B cell (primary cell): ENCODE results near the gene NUMB. TPM values are rescaled to one million over a fixed set of nuclear protein-coding genes. Genes with fewer than 3 reads are reported as not detected.

ENCODE experiments used
- ATAC-seq: fragments of 200-7000 bp; cut with Tn5 transposase; one replicate; pipeline ENCODE4 v1.10.0; 2021; ENCODE audit warnings: low read depth, mild to moderate bottlenecking, moderate number of reproducible peaks, moderate library complexity
- CTCF ChIA-PET: fragments of 350-600 bp; sonication (Branson Sonifier 250); formaldehyde crosslinking; loops from one replicate; lab custom pipeline; 2021; ENCODE audit warnings: antibody characterized with exemption, inconsistent platforms; lab: Charles Lee
- POLR2A ChIA-PET: fragments of 350-600 bp; sonication (Branson Sonifier 250); formaldehyde crosslinking; loops from one replicate; lab custom pipeline; 2021; ENCODE audit warnings: antibody characterized with exemption; lab: Charles Lee
- DNase-seq: peaks from one replicate; pipeline ENCODE4 v3.0.0; 2013
- H2AFZ ChIP-seq: 2 replicates; pipeline ENCODE4 v1.6.1; 2012; ENCODE audit warnings: mild to moderate bottlenecking, low read depth, low read length; ENCODE audit not compliant: insufficient read depth, poor library complexity, severe bottlenecking
- H3K27ac ChIP-seq, 2 donors: 1 replicate in 1 of 2; 2 replicates in 1 of 2; pipeline ENCODE4 v1.5.1; 2012 to 2013; ENCODE audit warnings: low read length in 2 of 2, mild to moderate bottlenecking in 2 of 2, moderate library complexity in 1 of 2
- H3K27me3 ChIP-seq, 4 experiments: fragments of 200-600 bp in 1 of 4; sonication (generic) in 1 of 4; replicated peaks in 1 of 4; 1 replicate in 2 of 4; 2 replicates in 2 of 4; pipeline versions ENCODE4 v1.6.1 to v1.7.0; 2013 to 2016; ENCODE audit warnings: low read length in 3 of 4, mild to moderate bottlenecking in 2 of 4, mixed read lengths in 1 of 4, moderate library complexity in 1 of 4; ENCODE audit not compliant: insufficient read depth in 4 of 4, control insufficient read depth in 3 of 4; ENCODE audit errors: control extremely low read depth in 1 of 4
- H3K36me3 ChIP-seq, 2 experiments: replicated peaks in 1 of 2; 1 replicate in 1 of 2; 2 replicates in 1 of 2; pipeline versions ENCODE4 v1.6.1 to v1.7.1; 2013; ENCODE audit warnings: low read length in 1 of 2; ENCODE audit not compliant: insufficient read depth in 2 of 2, control insufficient read depth in 1 of 2; ENCODE audit errors: control extremely low read depth in 1 of 2, extremely low read depth in 1 of 2
- H3K4me1 ChIP-seq, 2 donors: fragments of 200-600 bp in 1 of 2; sonication (generic) in 1 of 2; 1 replicate in 1 of 2; 2 replicates in 1 of 2; pipeline versions ENCODE4 v1.5.1 to v1.6.1; 2013 to 2017; ENCODE audit warnings: low read length in 2 of 2; ENCODE audit not compliant: control insufficient read depth in 2 of 2, insufficient read depth in 2 of 2
- H3K4me2 ChIP-seq: replicated peaks from 2 replicates; pipeline ENCODE3; 2012; ENCODE audit warnings: mild to moderate bottlenecking, low read depth, low read length; ENCODE audit not compliant: poor library complexity, severe bottlenecking
- H3K4me3 ChIP-seq, 5 experiments: fragments of 200-600 bp in 1 of 5; sonication (generic) in 1 of 5; 1 replicate in 3 of 5; 2 replicates in 2 of 5; pipeline versions ENCODE4 v1.5.1 to v1.7.0; 2011 to 2016; ENCODE audit warnings: low read length in 4 of 5, mild to moderate bottlenecking in 4 of 5, low read depth in 2 of 5, control low read depth in 1 of 5, moderate library complexity in 1 of 5; ENCODE audit not compliant: insufficient read depth in 1 of 5; ENCODE audit errors: control extremely low read depth in 1 of 5, extremely low read depth in 1 of 5
- H3K79me2 ChIP-seq: fragments of 200-600 bp; sonication (generic); one replicate; pipeline ENCODE4 v1.6.0; 2016; ENCODE audit warnings: low read length; ENCODE audit not compliant: control insufficient read depth, insufficient read depth
- H3K9ac ChIP-seq: fragments of 200-600 bp; sonication (generic); 2 replicates; pipeline ENCODE4 v1.6.1; 2017; ENCODE audit warnings: mild to moderate bottlenecking, low read length, moderate library complexity
- H3K9me3 ChIP-seq, 3 donors: one replicate each; pipeline versions ENCODE4 v1.6.1 to v1.7.1; 2013; ENCODE audit warnings: low read length in 2 of 3; ENCODE audit not compliant: control insufficient read depth in 2 of 3, insufficient read depth in 1 of 3; ENCODE audit errors: control extremely low read depth in 1 of 3
- H4K20me1 ChIP-seq: 2 replicates; pipeline ENCODE4 v1.6.0; 2012; ENCODE audit warnings: mild to moderate bottlenecking, low read length; ENCODE audit not compliant: insufficient read depth, control insufficient read depth, poor library complexity, severe bottlenecking
- H3K27ac Mint-ChIP-seq: one replicate; pipeline ENCODE4 v1.8.0; 2021; ENCODE audit warnings: mixed read lengths
- H3K27me3 Mint-ChIP-seq: one replicate; pipeline ENCODE4 v1.8.0; 2021; ENCODE audit warnings: mixed read lengths
- H3K4me1 Mint-ChIP-seq: one replicate; pipeline ENCODE4 v1.8.0; 2021; ENCODE audit warnings: mixed read lengths
- H3K4me3 Mint-ChIP-seq: one replicate; pipeline ENCODE4 v1.8.0; 2021; ENCODE audit warnings: mixed read lengths
- H3K9me3 Mint-ChIP-seq: one replicate; pipeline ENCODE4 v1.8.0; 2022; ENCODE audit warnings: mixed read lengths; ENCODE audit not compliant: insufficient read depth
- CTCF ChIP-seq: fragments of 200-600 bp; IDR thresholded peaks from one replicate; pipeline ENCODE4 v1.8.0; 2022; ENCODE audit warnings: antibody characterized with exemption, mild to moderate bottlenecking
- EZH2 ChIP-seq: IDR thresholded peaks from 2 replicates; pipeline ENCODE4 v1.6.1; 2012; ENCODE audit warnings: borderline replicate concordance, low read depth, mild to moderate bottlenecking, moderate library complexity, low read length; ENCODE audit not compliant: insufficient read depth, poor library complexity, severe bottlenecking
- WGBS: methylation state at CpG from one replicate; pipeline ENCODE4 v1.1.5; 2013; ENCODE audit warnings: missing lambda C conversion rate; ENCODE audit not compliant: insufficient coverage; 5-methylcytosine and 5-hydroxymethylcytosine counted together
- intact Hi-C: fragments of 100-400 bp; cut with micrococcal nuclease; formaldehyde crosslinking; loops from one replicate; pipeline ENCODE4 v1.10.0; 2022
- polyA plus RNA-seq: library from polyadenylated mRNA; depleted of rRNA; stranded (reverse); fragments of >200 nt; gene quantifications from 2 replicates; pipeline ENCODE4 v1.2.3, GENCODE V29; 2012
- total RNA-seq, 2 donors: library from RNA; stranded (reverse); fragments of 120-200 nt in 1 of 2; gene quantifications; 1 replicate in 1 of 2; 2 replicates in 1 of 2; pipeline versions ENCODE4 v1.2.3 to v1.2.4, GENCODE V29; 2013 to 2022

NUMB gene
- total and polyA plus RNA-seq, 2 donors (not counting 1 experiment from before 2014, with no cell fraction given), result 63.4 to 102 TPM

GRCh38 chr14:73289308-73289707, 169.0 kb downstream of the NUMB start:
- H3K4me2 ChIP-seq, result no peak overlapping the region
- Mint-ChIP-seq H3K4me3 (no peak overlapping the region), H3K9me3 (no peaks in the 10 kb centered on the region), H3K27ac (no peak overlapping the region), H3K4me1 (peaks cover 3% of the 10 kb centered on the region), H3K27me3 (no peaks in the 10 kb centered on the region)
- POLR2A ChIA-PET, result no interaction called here
- CTCF ChIA-PET, result interaction anchor here (1.2 kb wide), 1 partner anchor 19 kb away, joined by 4 read pairs; no protein-coding TSS in a partner anchor
- no peak overlapping the region for H3K9ac ChIP-seq
- no peak overlapping the region for H3K4me3 ChIP-seq
- no peak overlapping the region for H3K27ac ChIP-seq
- no CpG with 5 or more reads among the region's 3 CpGs for WGBS
- no peaks in the 10 kb centered on the region for H3K4me1 ChIP-seq
- ATAC-seq (no peak), DNase-seq (no peak)
- no peaks in the 10 kb centered on the region for H3K79me2 ChIP-seq
- H2AFZ ChIP-seq, result no peak overlapping the region
- peaks cover 5 to 51% of the 10 kb centered on the region in 2 experiments for H3K36me3 ChIP-seq
- H4K20me1 ChIP-seq, result no peaks in the 10 kb centered on the region
- no peak for TF ChIP-seq EZH2
- no peak for TF ChIP-seq CTCF
- intact Hi-C loops, result no loop called here
- no peaks in the 10 kb centered on the region for H3K9me3 ChIP-seq
- H3K27me3 ChIP-seq, result no peaks in the 10 kb centered on the region

- Mint-ChIP-seq H3K27me3 (no peaks in the 10 kb centered on the region), H3K4me3 (no peak overlapping the region), H3K9me3 (no peaks in the 10 kb centered on the region), H3K4me1 (peaks cover 3% of the 10 kb centered on the region), H3K27ac (no peak overlapping the region)
- no peak for ATAC-seq
- intact Hi-C loops, result no loop called here
- Histone ChIP-seq H3K36me3 (peaks cover 23 to 62% of the 10 kb centered on the region in 2 experiments), H3K79me2 (no peaks in the 10 kb centered on the region), H3K4me2 (no peak overlapping the region), H3K4me1 (no peaks in the 10 kb centered on the region), H3K4me3 (no peak overlapping the region), H3K9me3 (no peaks in the 10 kb centered on the region), H2AFZ (no peak overlapping the region), H3K27ac (no peak overlapping the region), H4K20me1 (no peaks in the 10 kb centered on the region), H3K27me3 (no peaks in the 10 kb centered on the region), H3K9ac (no peak overlapping the region)
- ChIA-PET CTCF (interaction anchor here (0.6 to 1.6 kb wide), 3 partner anchors 8 to 186 kb away, joined by 3 to 6 read pairs (median 3); no protein-coding TSS in a partner anchor), POLR2A (no interaction called here)
- 100% methylated on average over 1 of the region's 5 CpGs for WGBS
- no peak for DNase-seq
- TF ChIP-seq CTCF, result no peak
- TF ChIP-seq EZH2, result no peak
These were observed 171.3 kb downstream of the NUMB start for GRCh38 chr14:73287071-73287470.
